Measurements from ENCODE around the gene PTPRD.

The PTPRD gene

DNA sequence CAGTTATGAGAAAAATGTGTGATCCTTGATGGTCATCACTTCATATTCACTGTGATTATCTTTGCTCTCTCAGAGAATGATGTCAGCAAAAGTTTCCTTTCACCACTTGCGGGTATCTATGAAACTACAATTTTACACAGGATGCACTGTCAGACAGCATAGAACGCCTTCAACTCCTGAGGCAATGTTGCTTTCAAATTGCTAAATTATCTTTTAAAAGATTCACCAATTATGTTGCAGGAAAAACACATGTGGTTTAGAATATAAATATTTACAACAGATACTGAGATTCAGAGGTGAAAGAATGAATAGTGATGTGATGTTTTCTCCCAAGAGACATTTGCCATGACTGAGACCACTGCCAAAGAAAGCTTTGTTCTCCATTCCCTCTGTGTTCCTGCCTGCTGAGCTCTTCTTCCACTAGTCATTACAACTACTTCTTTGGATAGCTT is 1933.4 kb downstream of the PTPRD start:
- no peak for DNase-seq (ENCODE audit: low spot score)
- TF ChIP-seq, protein P1, sequence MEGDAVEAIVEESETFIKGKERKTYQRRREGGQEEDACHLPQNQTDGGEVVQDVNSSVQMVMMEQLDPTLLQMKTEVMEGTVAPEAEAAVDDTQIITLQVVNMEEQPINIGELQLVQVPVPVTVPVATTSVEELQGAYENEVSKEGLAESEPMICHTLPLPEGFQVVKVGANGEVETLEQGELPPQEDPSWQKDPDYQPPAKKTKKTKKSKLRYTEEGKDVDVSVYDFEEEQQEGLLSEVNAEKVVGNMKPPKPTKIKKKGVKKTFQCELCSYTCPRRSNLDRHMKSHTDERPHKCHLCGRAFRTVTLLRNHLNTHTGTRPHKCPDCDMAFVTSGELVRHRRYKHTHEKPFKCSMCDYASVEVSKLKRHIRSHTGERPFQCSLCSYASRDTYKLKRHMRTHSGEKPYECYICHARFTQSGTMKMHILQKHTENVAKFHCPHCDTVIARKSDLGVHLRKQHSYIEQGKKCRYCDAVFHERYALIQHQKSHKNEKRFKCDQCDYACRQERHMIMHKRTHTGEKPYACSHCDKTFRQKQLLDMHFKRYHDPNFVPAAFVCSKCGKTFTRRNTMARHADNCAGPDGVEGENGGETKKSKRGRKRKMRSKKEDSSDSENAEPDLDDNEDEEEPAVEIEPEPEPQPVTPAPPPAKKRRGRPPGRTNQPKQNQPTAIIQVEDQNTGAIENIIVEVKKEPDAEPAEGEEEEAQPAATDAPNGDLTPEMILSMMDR (IDR thresholded peaks at IDR 0.05; ENCODE audit: extremely low read depth, insufficient read depth, missing control alignments), result no peak
- in situ Hi-C loops (cut with MboI; ENCODE audit: low pct_unique_long_range_greater_than_20kb, low sequenced_read_pairs, unreplicated experiment), result no loop called here

DNA sequence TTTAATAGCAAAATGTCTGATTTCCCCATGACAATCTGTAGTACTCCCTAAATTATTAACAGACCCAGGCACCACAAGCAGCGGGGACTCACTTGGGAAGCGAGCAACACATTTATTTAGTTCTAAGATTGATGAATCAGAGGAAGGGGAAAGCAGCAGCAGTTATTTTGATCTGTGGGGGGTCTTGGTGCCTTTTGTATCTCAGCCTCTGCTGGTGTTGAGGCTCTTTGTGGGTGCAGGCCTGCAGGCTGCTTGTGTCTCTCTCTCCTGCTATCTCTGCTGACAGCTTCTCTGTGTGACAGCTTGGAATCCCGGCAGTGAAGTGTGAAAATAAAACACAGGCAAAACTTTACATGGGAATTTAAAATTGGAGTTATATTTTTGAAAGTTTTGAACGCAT is 1935.1 kb downstream of the PTPRD start:
- in situ Hi-C loops (cut with MboI; ENCODE audit: low pct_unique_long_range_greater_than_20kb, low sequenced_read_pairs, unreplicated experiment), result no loop called here
- TF ChIP-seq, protein P1 (IDR thresholded peaks at IDR 0.05; ENCODE audit: extremely low read depth, insufficient read depth, missing control alignments), result no peak
- no peak for DNase-seq (ENCODE audit: low spot score)

DNA sequence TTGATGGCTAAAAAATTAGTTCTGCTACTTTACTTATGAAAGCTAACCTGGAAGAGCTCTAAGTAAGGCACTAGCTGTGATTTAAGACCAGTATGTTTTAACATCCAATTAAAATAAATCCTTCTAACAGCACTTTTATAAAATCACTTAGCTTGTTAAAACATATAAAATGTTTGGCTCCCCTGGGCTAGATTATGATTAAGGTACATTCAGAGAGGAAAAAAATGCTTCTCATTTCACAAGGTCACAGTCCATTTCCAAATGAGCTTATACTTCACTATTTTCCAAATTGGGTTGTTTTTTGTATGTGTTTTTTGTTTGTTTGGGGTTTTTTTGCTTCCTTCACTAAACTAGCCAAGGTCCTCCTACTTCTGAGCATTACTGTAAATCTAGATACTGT is 1938.3 kb downstream of the PTPRD start:
- TF ChIP-seq, protein P1 (IDR thresholded peaks at IDR 0.05; ENCODE audit: extremely low read depth, insufficient read depth, missing control alignments), result no peak
- in situ Hi-C loops (cut with MboI; ENCODE audit: low pct_unique_long_range_greater_than_20kb, low sequenced_read_pairs, unreplicated experiment), result no loop called here
- no peak for DNase-seq (ENCODE audit: low spot score)

DNA sequence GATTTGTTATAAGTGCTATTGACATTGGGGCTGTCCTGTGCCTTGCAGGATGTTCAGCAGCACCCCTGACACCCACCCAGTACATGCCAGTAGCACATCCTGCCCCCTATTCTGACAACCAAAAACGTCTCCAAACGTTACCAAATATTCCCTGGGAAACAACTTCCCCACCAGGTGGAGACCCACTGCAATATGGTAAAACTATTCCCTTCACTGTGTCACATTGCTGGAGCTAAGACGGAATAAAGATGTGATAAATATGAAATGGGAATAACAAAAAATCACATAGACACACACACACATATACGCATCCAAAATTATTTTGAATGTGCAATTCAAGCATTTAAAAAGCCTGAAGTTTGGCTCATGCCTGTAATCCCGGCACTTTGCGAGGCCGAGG is 1939.0 kb downstream of the PTPRD start:
- DNase-seq (ENCODE audit: low spot score), result no peak
- in situ Hi-C loops (cut with MboI; ENCODE audit: low pct_unique_long_range_greater_than_20kb, low sequenced_read_pairs, unreplicated experiment), result no loop called here
- TF ChIP-seq, protein P1 (IDR thresholded peaks at IDR 0.05; ENCODE audit: extremely low read depth, insufficient read depth, missing control alignments), result no peak

DNA sequence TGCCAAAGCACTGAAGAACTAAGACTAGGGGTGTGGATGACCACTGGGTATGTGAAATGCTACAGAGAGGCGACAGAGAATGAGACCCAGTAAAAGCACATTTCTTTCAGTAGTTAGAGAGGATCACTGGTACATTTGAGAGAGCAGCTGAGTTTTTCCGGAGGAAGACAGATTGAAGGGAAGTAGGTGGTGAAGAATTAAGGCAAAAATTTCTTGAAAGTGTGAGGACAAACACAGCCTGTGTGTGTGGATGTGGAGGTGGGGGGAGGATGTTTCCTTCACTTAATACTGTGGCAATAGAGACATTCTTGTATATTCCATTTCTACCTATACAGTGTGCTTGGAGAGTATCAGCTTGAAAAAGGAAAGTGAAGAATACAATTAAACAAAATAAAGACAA is 1942.1 kb downstream of the PTPRD start:
- TF ChIP-seq, protein P1 (IDR thresholded peaks at IDR 0.05; ENCODE audit: extremely low read depth, insufficient read depth, missing control alignments), result no peak
- in situ Hi-C loops (cut with MboI; ENCODE audit: low pct_unique_long_range_greater_than_20kb, low sequenced_read_pairs, unreplicated experiment), result no loop called here

DNA sequence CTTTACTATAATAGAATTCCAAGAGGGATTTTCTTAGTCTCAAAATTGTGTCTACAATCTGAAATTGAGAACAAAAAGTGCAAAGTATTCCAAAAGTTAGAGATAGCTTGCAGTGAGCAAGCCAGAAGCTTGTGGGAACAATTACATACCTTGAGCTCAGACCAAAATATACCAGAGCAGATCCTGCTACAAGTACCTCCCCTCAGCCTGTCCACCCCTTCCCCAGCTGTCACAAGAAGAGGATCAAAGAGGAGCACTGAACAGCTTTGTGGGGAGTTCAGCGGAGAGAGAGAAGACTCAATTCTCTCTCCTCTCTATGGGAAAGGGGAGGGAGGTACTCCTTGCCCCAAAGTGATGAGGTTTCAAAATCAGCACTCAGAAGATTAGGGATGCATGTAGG is 1944.1 kb downstream of the PTPRD start:
- in situ Hi-C loops (cut with MboI; ENCODE audit: low pct_unique_long_range_greater_than_20kb, low sequenced_read_pairs, unreplicated experiment), result no loop called here
- DNase-seq (ENCODE audit: low spot score), result no peak
- TF ChIP-seq, protein P1 (IDR thresholded peaks at IDR 0.05; ENCODE audit: extremely low read depth, insufficient read depth, missing control alignments), result no peak

More for the DNA sequence above, 1942.1 kb downstream of the PTPRD start:
- no peak for DNase-seq (ENCODE audit: low spot score)

DNA sequence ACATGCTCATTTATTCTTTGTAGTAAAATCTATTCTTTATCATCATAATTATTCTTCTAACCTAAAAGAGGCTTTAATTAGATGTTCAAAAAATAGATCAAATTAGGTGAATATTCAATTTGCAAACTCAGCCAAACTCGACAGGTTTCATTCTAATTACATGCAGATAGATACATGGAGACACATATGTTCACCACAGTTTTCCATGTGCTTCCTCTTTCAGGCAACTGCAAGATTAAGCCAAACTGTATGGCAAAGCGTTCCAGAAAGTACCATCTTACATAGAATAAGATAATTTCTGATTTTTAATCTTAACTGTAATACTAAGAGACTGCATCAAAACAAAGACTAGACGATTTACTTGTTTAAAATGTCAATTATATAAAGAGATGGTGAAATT is 1944.6 kb downstream of the PTPRD start:
- DNase-seq (ENCODE audit: low spot score), result no peak
- TF ChIP-seq, protein P1 (IDR thresholded peaks at IDR 0.05; ENCODE audit: extremely low read depth, insufficient read depth, missing control alignments), result no peak
- in situ Hi-C loops (cut with MboI; ENCODE audit: low pct_unique_long_range_greater_than_20kb, low sequenced_read_pairs, unreplicated experiment), result no loop called here

All from GM13977 (cell line).